Fibroblast of villous mesenchyme (primary cell): ENCODE results near the gene TBC1D30. TPM values are rescaled to one million over a fixed set of nuclear protein-coding genes. Genes with fewer than 3 reads are reported as not detected.
A peak's percentile ranks its signal among the peaks of the same experiment; 100 is the strongest.

Experiments used
- DNase-seq: peaks from one replicate; pipeline ENCODE4 v3.0.0-alpha.2; 2010; ENCODE audit warnings: low read depth
- H3K4me3 ChIP-seq: 2 replicates; pipeline ENCODE4 v1.5.1; 2011; ENCODE audit warnings: low read depth, mild to moderate bottlenecking, low read length
- CTCF ChIP-seq: IDR thresholded peaks from 2 replicates; pipeline ENCODE4 v1.5.1; 2012; ENCODE audit warnings: low read depth, mild to moderate bottlenecking, low read length; ENCODE audit not compliant: insufficient read depth
- total RNA-seq: library from RNA; depleted of rRNA; stranded (reverse); fragments of >200 nt; gene quantifications from 2 replicates; pipeline ENCODE4 v1.2.3, GENCODE V29; 2012

The TBC1D30 gene
- total RNA-seq, 1 donor: under 0.01 TPM

- no peak for DNase-seq
- no peak overlapping the region for H3K4me3 ChIP-seq
- TF ChIP-seq CTCF: no peak
Measured at GRCh38 chr12:64806173-64806572, 18.3 kb upstream of the TBC1D30 start.

GRCh38 chr12:64806593-64807460 is 17.6 kb upstream of the TBC1D30 start:
- H3K4me3 ChIP-seq: no peak overlapping the region
- DNase-seq: peak; percentile 56
- TF ChIP-seq CTCF: no peak

GRCh38 chr12:64808110-64808509 is 16.3 kb upstream of the TBC1D30 start:
- no peak overlapping the region for H3K4me3 ChIP-seq
- no peak for TF ChIP-seq CTCF

GRCh38 chr12:64810831-64811230 is 13.6 kb upstream of the TBC1D30 start:
- peak; percentile 52 for DNase-seq

More at GRCh38 chr12:64808110-64808509, 16.3 kb upstream of the TBC1D30 start:
- DNase-seq: no peak

GRCh38 chr12:64813723-64814122 is 10.7 kb upstream of the TBC1D30 start:
- no peak for DNase-seq
- no peak for TF ChIP-seq CTCF
- H3K4me3 ChIP-seq: no peak overlapping the region

More at GRCh38 chr12:64810831-64811230, 13.6 kb upstream of the TBC1D30 start:
- H3K4me3 ChIP-seq: no peak overlapping the region
- no peak for TF ChIP-seq CTCF

GRCh38 chr12:64814432-64814831 is 10.0 kb upstream of the TBC1D30 start:
- TF ChIP-seq CTCF: no peak
- H3K4me3 ChIP-seq: no peak overlapping the region
- DNase-seq: no peak
